Measurements from ENCODE around the gene ABHD14A.

Gene ABHD14A

DNA sequence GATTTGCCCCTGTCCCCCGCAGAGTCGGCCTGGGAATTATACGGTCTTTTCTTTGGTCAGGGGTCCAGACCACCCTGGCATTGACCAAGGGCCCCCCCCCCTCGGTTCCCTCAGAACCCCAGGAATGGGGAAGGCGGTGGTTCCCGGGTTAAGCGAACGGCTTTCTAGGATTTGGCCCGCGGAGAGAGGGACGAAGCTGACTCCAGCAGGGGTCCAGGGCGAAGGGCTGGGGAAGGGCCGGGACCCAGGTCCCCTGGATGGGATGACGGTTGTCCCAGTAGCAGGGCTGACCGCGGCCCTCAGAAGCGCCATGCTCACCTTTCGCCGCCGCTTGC is 33.4 kb upstream of the ABHD14A start:
- no peak for DNase-seq (ENCODE audit: low read depth)

DNA sequence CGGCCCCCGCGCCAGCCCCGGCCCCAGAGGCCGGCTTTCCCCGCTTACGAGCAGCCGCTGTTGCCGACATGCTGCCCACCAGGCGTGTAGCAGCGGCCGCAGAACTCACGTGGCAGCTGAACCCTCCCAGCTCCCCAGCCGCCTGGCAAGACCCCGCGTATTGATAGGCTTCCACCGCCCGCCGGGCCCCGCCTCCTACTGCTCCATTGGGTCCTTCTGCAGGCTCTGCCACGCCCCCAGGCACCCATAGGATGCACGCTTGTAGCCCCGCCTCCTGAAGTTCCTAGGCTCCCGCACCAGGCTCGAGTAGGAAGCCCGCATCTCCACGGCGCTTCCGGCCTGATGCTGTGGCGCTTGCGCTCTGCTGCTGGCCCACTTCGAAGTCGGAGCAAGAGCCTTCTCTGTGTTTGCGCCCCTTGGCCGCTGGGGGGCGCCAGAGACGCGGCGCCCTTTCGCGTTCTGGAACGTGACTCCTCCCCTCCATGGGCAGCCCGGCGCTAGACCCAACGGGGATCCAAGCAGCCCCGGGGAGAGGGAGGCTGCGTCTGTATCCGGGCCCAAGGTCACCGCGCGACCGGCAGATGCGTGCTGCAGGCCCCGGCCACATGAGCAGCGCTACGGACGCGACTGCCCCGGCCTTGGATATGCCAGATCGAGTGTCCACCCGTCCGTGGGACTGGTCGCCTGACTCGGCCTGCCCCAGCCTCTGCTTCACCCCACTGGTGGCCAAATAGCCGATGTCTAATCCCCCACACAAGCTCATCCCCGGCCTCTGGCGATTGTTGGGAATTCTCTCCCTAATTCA is 32.9 kb upstream of the ABHD14A start, which contains the start of the genes PARP3 and RRP9:
Gene PARP3, plus strand, starts transcription at position 566 of the 805 bp plus-strand sequence. CDS start 993 bp downstream, outside the sequence.
Gene RRP9, minus strand, starts transcription at position 107 of the 805 bp plus-strand sequence. Its CDS starts 37 bp downstream, at position 70.
- peak; percentile 98 for DNase-seq (ENCODE audit: low read depth)

DNA sequence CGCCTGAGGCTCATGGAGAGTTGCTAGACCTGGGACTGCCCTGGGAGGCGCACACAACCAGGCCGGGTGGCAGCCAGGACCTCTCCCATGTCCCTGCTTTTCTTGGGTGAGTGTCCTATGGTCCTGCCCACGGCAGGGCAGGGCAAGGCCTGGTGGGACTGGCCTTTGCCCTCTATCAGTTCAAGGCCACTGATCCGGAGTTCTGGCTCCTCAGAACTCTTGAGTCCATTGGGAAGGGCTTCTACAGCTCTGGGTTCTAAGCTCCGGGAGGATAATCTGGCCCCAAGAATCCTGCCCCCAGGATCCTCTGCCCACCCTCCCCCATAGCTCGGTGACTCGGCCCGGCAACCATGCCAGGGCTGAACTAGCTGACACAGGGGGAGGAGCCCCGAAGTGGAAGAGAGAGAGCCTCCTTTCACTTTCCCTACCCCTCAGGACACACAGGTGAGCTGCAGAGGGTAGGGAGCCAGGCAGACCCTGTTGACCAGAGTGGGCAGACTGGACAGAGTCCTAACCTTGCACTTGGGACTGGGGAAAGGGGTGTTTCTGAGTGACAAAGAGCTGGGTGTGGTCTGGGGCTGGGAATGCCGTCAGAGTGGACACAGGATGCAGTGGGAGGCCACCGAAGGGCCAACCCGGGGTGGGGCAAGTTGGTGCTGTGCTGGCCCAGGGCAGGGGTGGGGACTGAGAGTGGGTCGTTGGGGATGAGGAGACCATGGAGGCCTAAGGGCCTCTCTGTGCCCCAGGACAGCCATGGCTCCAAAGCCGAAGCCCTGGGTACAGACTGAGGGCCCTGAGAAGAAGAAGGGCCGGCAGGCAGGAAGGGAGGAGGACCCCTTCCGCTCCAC is 32.0 kb upstream of the ABHD14A start:
- DNase-seq (ENCODE audit: low read depth) = peak; percentile 42

DNA sequence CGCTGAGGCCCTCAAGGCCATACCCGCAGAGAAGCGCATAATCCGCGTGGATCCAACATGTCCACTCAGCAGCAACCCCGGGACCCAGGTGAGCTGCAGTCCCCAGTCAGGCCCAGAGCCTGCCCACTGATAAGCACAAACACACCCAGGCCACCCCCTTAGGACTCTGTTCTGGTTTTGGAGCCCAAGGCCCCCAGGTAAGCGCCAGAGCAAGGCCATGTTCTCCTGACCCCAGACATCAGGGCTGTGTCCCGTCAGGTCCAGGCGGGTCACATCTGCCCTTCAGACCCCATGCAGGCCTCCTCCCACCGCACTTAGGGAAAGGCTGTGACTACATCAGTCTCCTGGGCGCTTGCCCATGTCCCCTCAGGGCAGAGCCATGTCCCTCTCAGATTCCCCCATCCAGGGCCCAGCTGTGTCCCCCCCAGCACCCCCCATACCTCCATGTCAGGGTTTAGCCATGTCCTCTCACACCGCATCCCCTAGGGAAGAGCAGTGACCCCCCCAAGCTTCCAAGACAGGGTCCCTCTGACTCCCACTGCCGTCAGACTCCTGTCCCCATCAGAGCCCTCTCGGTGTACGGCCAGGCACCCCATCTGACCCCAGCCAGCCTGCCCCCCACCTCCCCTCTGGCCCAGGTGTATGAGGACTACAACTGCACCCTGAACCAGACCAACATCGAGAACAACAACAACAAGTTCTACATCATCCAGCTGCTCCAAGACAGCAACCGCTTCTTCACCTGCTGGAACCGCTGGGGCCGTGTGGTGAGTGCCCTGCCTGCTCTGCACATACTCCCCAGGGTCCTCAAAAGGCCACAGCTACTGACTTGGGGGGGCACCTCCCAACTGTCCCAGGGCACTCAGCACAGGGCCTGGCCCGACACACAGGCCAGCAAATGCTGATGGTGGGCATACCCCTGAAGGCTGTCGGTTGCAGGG is 31.1 kb upstream of the ABHD14A start:
- DNase-seq (ENCODE audit: low read depth) = no peak

DNA sequence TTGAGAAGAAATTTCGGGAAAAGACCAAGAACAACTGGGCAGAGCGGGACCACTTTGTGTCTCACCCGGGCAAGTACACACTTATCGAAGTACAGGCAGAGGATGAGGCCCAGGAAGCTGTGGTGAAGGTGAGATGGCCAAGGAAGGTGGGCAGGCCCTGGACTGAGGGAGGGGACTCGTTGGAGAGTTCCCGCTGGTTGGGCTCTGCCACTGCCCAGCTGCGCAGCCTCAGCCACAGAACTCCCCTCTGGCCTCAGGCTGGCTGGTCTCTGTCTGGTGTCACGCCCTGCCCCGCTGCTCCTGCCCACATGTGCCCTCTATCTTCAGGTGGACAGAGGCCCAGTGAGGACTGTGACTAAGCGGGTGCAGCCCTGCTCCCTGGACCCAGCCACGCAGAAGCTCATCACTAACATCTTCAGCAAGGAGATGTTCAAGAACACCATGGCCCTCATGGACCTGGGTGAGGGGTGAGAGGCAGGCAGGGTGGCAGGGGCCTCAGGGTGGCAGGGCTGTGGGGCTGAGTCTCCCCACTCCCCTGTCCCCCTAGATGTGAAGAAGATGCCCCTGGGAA is 30.3 kb upstream of the ABHD14A start:
- no peak for DNase-seq (ENCODE audit: low read depth)

DNA sequence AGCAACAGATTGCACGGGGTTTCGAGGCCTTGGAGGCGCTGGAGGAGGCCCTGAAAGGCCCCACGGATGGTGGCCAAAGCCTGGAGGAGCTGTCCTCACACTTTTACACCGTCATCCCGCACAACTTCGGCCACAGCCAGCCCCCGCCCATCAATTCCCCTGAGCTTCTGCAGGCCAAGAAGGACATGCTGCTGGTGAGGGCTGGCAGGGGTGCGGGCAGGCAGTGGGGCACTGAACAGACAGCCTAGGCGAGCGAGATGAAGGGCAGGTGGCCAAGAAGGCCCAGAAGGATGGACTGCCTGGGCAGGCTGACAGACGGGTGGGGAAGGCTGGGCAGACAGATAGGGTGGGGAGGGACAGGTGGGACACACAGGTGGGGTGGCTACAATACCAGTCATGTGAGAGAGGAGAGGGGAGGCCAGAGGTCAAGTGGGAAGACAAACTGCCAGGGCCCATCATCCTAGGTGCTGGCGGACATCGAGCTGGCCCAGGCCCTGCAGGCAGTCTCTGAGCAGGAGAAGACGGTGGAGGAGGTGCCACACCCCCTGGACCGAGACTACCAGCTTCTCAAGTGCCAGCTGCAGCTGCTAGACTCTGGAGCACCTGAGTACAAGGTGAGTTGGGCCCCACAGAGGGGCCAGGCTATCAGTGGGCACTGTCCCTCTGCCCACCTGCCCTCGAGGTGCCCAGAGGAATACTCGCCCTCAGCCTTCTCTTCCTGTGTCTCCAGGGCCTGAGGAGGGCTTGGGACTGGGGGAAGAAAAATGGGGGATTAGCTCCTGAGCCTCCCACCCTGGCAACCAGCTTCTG is 29.6 kb upstream of the ABHD14A start:
- no peak for DNase-seq (ENCODE audit: low read depth)

DNA sequence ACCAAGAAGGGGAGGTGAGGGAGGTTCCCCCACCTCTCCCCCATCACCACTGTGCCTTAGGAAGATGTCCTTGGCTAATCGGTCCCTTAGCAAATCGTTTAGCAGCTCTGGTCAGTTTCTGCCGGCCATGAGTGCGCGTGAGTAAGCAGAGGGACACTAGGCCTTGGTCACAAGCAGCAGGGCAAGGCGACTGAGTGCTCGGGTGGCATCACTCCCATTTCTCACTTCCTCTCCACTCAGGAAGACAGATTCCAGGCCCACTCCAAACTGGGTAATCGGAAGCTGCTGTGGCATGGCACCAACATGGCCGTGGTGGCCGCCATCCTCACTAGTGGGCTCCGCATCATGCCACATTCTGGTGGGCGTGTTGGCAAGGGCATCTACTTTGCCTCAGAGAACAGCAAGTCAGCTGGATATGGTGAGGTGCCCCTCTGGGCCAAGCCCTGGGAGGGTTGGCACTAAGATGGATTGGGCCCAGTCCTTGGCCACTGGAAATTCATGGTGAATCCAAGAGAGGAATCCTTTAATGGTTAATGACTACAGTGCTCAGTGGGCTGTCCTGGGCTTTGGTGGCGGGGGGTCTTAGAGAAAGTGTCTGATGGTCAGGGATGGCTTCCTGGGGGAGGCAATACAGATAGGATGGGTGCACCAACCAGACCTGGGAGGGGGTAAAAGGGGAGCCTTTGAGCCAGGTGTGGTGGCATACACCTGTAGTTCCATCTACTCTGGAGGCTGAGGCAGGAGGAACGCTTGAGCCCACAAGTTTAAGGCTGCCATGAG is 28.7 kb upstream of the ABHD14A start:
- DNase-seq (ENCODE audit: low read depth) = no peak

DNA sequence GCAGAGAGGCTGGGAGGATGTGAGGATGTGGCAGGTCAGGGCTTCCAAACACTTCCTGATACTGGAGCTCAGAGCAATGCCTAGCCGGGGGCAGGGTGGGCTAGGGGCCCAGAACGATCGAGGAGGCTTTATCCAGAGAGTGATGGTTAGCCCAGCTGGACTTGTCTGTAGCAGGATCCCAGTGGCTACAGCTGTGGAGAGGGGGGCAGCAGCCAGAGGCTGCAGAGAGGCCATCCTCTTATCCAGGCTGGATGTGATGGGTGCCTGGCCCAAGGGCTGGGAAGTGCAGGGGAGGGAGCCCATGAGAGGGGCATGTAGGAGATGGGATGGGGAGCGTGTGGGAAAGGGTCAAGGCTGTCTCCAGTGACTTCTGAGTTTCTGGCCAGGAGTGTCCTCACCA is 28.1 kb upstream of the ABHD14A start:
- DNase-seq (ENCODE audit: low read depth) = no peak

DNA sequence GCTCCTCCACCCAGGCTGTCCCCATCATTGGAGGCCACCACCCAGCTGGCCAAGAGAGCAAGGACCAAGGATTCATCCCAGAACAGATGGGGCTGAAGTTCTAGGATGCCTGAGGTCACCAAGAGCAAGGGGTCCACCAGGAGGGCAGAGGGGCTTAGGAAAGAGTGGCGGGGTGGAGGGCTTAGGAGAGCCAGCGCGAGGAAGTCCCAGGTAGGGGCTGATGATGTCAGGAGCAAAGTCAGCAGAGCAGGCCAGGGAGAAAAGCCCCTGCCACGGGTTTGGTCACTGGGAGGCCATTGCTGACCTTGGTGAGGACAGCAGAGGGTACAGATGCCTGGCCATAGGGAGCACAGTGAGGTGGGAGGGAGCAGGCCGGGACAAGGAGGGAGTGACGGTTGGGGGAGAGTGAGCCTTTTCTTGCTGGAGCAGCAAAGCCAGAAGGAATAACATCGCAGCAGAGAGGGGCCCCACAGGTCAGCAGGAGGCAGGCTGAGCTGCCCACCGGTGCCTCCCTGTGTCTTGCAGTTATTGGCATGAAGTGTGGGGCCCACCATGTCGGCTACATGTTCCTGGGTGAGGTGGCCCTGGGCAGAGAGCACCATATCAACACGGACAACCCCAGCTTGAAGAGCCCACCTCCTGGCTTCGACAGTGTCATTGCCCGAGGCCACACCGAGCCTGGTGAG is 27.5 kb upstream of the ABHD14A start:
- no peak for DNase-seq (ENCODE audit: low read depth)

DNA sequence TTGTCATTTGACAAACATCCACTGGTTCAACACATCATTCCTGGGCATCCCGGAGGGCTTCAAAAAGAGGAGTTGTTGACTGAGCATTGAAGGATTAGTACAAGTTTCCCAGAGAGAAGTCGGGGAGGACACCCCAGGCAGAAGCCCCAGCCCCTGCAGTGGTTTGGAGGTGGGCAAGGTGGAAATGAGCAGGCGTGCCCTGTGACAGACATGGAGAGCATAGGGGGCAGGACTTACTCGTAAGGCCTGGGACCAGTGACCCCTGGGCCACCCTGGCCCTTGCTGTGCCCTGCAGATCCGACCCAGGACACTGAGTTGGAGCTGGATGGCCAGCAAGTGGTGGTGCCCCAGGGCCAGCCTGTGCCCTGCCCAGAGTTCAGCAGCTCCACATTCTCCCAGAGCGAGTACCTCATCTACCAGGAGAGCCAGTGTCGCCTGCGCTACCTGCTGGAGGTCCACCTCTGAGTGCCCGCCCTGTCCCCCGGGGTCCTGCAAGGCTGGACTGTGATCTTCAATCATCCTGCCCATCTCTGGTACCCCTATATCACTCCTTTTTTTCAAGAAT is 26.8 kb upstream of the ABHD14A start:
- no peak for DNase-seq (ENCODE audit: low read depth)

DNA sequence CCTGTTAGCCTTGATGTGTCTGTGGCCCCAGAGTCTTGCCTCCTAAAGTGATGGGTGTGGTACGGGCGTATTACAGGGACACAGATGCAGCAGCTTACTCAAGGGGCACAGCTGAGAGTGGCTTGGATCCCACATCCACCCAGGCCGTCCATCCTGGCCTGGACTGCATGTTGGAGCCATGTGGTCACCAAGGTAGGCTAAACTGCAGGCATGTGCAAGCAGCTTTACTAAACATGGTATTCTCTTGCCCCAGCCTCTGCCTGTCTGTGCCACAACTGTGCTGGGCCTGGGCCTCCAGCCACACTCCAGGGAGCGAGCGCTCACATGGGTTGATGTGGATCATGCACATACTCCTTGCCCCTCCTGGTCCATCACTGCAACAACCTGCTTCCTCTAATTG is 25.7 kb upstream of the ABHD14A start:
- no peak for DNase-seq (ENCODE audit: low read depth)

DNA sequence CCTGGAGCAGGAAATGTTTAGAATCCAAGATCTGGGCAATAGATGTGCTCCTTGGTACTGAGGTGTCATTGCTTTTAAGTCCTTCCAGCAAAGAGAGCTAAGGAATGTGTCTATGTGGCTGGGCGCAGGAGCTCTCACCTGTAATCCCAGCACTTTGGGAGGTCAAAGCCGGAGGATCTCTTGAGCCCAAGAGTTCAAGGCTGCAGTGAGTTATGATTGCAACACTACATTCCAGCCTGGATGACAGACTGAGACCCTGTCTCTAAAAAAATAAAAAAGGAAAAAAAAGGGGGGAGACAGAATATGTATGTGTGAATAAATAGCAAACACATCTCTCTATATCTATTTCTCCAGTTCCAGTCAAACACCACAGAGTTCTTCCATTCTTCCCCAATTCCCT is 24.0 kb upstream of the ABHD14A start:
- DNase-seq (ENCODE audit: low read depth) = no peak

DNA sequence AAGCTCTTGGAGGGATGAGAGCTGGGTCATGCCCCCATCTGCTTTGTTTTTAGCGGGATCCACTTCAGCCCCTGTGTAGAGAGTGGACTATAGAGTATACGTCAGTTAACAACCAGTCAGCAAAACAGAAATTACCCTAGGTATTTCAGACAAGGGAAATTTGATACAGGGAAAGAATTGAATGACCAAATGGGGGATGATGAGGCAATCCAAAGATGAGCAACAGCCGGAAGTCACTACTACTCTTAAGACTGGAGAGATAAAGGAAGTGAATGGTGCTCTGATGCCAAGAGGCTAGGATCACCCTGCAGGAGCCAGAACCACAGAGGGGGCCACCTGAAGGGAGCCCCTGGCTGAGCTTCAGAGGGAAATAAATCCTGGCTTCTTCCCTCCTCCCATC is 21.4 kb upstream of the ABHD14A start:
- DNase-seq (ENCODE audit: low read depth) = no peak

DNA sequence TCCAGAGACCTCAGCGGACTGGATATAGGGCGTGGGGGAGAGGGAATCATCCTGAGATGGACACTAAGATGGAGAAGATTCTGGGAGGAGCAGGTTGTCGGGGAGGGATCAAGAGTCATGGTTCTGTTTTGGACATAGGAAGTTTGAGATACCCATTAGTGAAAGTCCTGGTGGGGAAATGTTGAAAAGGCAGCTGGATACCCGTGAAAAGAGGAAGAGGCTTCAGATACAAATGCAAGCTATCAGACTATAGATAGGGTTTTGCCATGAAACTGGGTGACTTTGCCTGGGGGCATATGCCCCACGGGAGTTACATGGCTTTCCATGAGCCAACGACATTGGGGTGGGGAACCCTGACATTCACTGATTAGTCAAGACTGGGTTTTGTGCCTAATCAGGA is 20.8 kb upstream of the ABHD14A start:
- DNase-seq (ENCODE audit: low read depth) = no peak

DNA sequence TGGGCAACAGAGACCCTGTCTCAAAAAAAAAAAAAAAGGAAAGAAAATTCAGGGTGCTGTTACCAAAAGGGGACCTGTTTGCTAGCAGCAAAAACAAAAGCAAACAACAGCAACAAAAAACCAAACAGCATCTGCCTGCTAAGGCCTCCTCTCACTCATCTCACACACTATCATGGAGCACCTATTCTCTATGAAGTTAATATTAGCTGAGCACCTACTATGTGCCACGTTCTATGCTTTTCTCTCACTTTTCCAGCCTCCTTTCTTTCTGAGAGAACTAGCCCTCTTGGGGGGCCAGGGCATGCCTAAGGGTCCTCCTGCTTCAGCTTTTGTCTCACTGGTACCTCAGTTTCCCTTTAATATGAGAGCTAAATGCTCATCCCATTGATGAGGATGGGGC is 20.2 kb upstream of the ABHD14A start:
- no peak for DNase-seq (ENCODE audit: low read depth)

DNA sequence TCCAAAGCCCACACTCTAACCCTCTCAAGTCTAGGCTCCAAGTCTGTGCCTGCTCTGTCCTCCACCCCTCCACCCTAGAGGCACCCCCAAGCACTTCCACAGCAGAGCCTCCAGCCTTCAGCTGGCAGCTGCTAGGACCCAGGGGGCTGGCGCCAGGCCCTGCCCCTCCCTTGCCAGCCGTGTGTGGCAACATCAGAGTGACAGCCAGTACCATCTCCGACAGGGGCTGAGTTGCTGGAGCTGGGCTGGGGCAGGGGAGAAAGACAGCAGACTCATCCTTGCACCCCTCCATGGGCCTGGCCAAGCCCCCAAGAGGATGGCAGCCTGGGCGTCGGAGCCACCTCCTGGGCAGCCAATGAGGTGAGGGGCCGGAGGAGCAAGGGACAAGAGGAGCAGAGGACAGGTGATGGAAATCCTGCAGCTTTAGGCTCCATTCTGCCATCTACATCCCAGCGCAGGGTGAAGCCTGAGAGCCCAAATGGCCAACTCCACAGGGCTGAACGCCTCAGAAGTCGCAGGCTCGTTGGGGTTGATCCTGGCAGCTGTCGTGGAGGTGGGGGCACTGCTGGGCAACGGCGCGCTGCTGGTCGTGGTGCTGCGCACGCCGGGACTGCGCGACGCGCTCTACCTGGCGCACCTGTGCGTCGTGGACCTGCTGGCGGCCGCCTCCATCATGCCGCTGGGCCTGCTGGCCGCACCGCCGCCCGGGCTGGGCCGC is 19.5 kb upstream of the ABHD14A start, which contains the start of gene GPR62:
Gene GPR62, plus strand, starts transcription at position 207 of the 718 bp plus-strand sequence. Its CDS starts 272 bp downstream, at position 479.
- no peak for DNase-seq (ENCODE audit: low read depth)

DNA sequence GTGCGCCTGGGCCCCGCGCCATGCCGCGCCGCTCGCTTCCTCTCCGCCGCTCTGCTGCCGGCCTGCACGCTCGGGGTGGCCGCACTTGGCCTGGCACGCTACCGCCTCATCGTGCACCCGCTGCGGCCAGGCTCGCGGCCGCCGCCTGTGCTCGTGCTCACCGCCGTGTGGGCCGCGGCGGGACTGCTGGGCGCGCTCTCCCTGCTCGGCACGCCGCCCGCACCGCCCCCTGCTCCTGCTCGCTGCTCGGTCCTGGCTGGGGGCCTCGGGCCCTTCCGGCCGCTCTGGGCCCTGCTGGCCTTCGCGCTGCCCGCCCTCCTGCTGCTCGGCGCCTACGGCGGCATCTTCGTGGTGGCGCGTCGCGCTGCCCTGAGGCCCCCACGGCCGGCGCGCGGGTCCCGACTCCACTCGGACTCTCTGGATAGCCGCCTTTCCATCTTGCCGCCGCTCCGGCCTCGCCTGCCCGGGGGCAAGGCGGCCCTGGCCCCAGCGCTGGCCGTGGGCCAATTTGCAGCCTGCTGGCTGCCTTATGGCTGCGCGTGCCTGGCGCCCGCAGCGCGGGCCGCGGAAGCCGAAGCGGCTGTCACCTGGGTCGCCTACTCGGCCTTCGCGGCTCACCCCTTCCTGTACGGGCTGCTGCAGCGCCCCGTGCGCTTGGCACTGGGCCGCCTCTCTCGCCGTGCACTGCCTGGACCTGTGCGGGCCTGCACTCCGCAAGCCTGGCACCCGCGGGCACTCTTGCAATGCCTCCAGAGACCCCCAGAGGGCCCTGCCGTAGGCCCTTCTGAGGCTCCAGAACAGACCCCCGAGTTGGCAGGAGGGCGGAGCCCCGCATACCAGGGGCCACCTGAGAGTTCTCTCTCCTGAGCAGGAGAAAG is 18.7 kb upstream of the ABHD14A start:
- DNase-seq (ENCODE audit: low read depth) = no peak

All from activated T-cell treated with anti-CD3 and anti-CD28 coated beads for 1 hour (primary cell).